ENCODE results near the gene S100A8.

- no peak for TF ChIP-seq CTCF (conservative IDR thresholded peaks at IDR 0.05)
- no peak for TF ChIP-seq ZFX (IDR thresholded peaks at IDR 0.05)
Observed at GRCh38 chr1:153379591-153379990, 11.3 kb downstream of the S100A8 start.

All from C4-2B (cell line).